ENCODE measurements around the gene ERC1. TPM values are rescaled to one million over a fixed set of nuclear protein-coding genes. Genes with fewer than 3 reads are reported as not detected.

Gene ERC1
- total and polyA plus RNA-seq, 2 donors from 2014 or later, result 5.1 to 68.3 TPM

- Histone ChIP-seq H3K9me3 (ENCODE audit: control insufficient read depth in 2 of 3, insufficient read depth in 1 of 3, low read length in 3 of 3) (no peaks in the 10 kb centered on the region), H3K4me1 (ENCODE audit: control insufficient read depth in 2 of 3, insufficient read depth in 2 of 3, low read depth in 1 of 3, low read length in 3 of 3) (no peaks in the 10 kb centered on the region), H3K4me3 (ENCODE audit: low read length in 3 of 3) (no peak overlapping the region), H3K27me3 (ENCODE audit: control insufficient read depth, insufficient read depth, low read length) (no peaks in the 10 kb centered on the region), H3K9ac (ENCODE audit: low read length in 3 of 3) (no peak overlapping the region), H3K27ac (ENCODE audit: low read depth in 2 of 2, low read length in 2 of 2) (no peak overlapping the region), H3K36me3 (ENCODE audit: control insufficient read depth in 2 of 3, insufficient read depth in 3 of 3, low read length in 3 of 3) (peaks cover 0 to 6% (median 0%) of the 10 kb centered on the region in 3 donors)
- TF ChIP-seq CTCF (IDR thresholded peaks at IDR 0.05; ENCODE audit: borderline replicate concordance, extremely low read depth, insufficient read depth), result no peak
- DNase-seq (no peak), FAIRE-seq (no peak)
- intact Hi-C loops (cut with DNase I), result no loop called here
These were observed 271.0 kb downstream of the ERC1 start for GRCh38 chr12:1262011-1262410.

DNA sequence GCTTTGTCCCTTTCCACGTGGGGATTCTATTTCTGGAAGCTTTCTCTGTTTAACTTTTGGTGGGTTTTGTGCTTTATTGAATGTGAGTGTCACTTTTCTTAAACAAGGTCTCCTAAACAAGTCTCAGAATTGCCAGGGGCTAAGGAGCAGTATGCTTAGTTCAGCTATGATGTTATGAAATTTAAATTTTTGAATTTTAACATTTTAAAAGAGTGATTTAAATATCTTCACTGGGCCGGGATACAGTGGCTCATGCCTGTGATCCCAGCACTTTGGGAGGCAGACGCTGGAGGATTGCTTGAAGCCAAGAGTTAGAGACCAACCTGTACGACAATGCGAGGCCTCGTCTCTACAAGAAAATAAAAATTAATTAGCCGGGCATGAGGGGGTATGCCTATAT, 276.2 kb downstream of the ERC1 start:
- no peaks in the 10 kb centered on the region for H3K9me3 ChIP-seq (ENCODE audit: control insufficient read depth in 2 of 3, insufficient read depth in 1 of 3, low read length in 3 of 3)
- intact Hi-C loops (cut with DNase I), result no loop called here
- no peak overlapping the region for H3K4me3 ChIP-seq (ENCODE audit: low read length in 3 of 3)
- no peaks in the 10 kb centered on the region for H3K27me3 ChIP-seq (ENCODE audit: control insufficient read depth, insufficient read depth, low read length)
- no peak overlapping the region for H3K27ac ChIP-seq (ENCODE audit: low read depth in 2 of 2, low read length in 2 of 2)
- no peak overlapping the region for H3K9ac ChIP-seq (ENCODE audit: low read length in 3 of 3)
- peaks cover 0 to 5% (median 0%) of the 10 kb centered on the region in 3 donors for H3K36me3 ChIP-seq (ENCODE audit: control insufficient read depth in 2 of 3, insufficient read depth in 3 of 3, low read length in 3 of 3)
- no peaks in the 10 kb centered on the region for H3K4me1 ChIP-seq (ENCODE audit: control insufficient read depth in 2 of 3, insufficient read depth in 2 of 3, low read depth in 1 of 3, low read length in 3 of 3)
- no peak for FAIRE-seq
- TF ChIP-seq CTCF (IDR thresholded peaks at IDR 0.05; ENCODE audit: borderline replicate concordance, extremely low read depth, insufficient read depth), result no peak
- no peak for DNase-seq

- Histone ChIP-seq H3K9ac (ENCODE audit: low read length in 3 of 3) (no peak overlapping the region), H3K27ac (ENCODE audit: low read depth in 2 of 2, low read length in 2 of 2) (no peak overlapping the region), H3K9me3 (ENCODE audit: control insufficient read depth in 2 of 3, insufficient read depth in 1 of 3, low read length in 3 of 3) (no peaks in the 10 kb centered on the region), H3K27me3 (ENCODE audit: control insufficient read depth, insufficient read depth, low read length) (no peaks in the 10 kb centered on the region), H3K4me1 (ENCODE audit: control insufficient read depth in 2 of 3, insufficient read depth in 2 of 3, low read depth in 1 of 3, low read length in 3 of 3) (no peaks in the 10 kb centered on the region), H3K36me3 (ENCODE audit: control insufficient read depth in 2 of 3, insufficient read depth in 3 of 3, low read length in 3 of 3) (no peaks in the 10 kb centered on the region), H3K4me3 (ENCODE audit: low read length in 3 of 3) (no peak overlapping the region)
- FAIRE-seq (no peak), DNase-seq (no peak)
- TF ChIP-seq CTCF (IDR thresholded peaks at IDR 0.05; ENCODE audit: borderline replicate concordance, extremely low read depth, insufficient read depth), result no peak
- intact Hi-C loops (cut with DNase I), result no loop called here
These were observed 281.1 kb downstream of the ERC1 start for GRCh38 chr12:1272142-1272541.

DNA sequence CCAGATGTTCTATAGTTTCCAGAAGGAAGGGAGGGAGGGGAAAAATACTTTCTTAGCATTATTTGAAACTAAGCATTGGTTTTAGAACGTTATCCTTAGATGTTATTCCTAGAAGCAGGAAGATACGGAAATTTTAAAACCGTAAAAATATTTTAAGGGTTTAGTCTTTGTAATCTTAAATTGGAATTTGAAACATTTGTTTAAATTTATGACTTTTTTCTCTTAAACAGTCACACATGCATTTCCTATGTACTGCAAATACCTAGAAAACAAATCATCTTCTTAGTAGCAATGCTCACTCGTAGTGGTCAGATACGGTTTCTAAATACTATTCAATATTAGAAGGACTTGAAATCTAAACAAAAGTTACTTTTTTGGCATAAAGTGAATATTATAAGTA, 282.0 kb downstream of the ERC1 start:
- H3K36me3 ChIP-seq (ENCODE audit: control insufficient read depth in 2 of 3, insufficient read depth in 3 of 3, low read length in 3 of 3), result no peaks in the 10 kb centered on the region
- H3K4me1 ChIP-seq (ENCODE audit: control insufficient read depth in 2 of 3, insufficient read depth in 2 of 3, low read depth in 1 of 3, low read length in 3 of 3), result no peaks in the 10 kb centered on the region
- no peaks in the 10 kb centered on the region for H3K9me3 ChIP-seq (ENCODE audit: control insufficient read depth in 2 of 3, insufficient read depth in 1 of 3, low read length in 3 of 3)
- intact Hi-C loops (cut with DNase I), result no loop called here
- no peak overlapping the region for H3K4me3 ChIP-seq (ENCODE audit: low read length in 3 of 3)
- H3K27ac ChIP-seq (ENCODE audit: low read depth in 2 of 2, low read length in 2 of 2), result no peak overlapping the region
- FAIRE-seq, result no peak
- no peaks in the 10 kb centered on the region for H3K27me3 ChIP-seq (ENCODE audit: control insufficient read depth, insufficient read depth, low read length)
- no peak overlapping the region for H3K9ac ChIP-seq (ENCODE audit: low read length in 3 of 3)
- TF ChIP-seq CTCF (IDR thresholded peaks at IDR 0.05; ENCODE audit: borderline replicate concordance, extremely low read depth, insufficient read depth), result no peak
- no peak for DNase-seq

All from kidney (tissue), 14 donors.